HTERT RPE-1 (cell line): Measurements from ENCODE around the gene KCNH3.

Experiments used
- in situ Hi-C: fragments of 300-500 bp; cut with MboI; formaldehyde crosslinking; loops from 4 replicates; pipeline ENCODE4 v1.14.3; 2020; ENCODE audit warnings: low sequenced_read_pairs

The KCNH3 gene

DNA sequence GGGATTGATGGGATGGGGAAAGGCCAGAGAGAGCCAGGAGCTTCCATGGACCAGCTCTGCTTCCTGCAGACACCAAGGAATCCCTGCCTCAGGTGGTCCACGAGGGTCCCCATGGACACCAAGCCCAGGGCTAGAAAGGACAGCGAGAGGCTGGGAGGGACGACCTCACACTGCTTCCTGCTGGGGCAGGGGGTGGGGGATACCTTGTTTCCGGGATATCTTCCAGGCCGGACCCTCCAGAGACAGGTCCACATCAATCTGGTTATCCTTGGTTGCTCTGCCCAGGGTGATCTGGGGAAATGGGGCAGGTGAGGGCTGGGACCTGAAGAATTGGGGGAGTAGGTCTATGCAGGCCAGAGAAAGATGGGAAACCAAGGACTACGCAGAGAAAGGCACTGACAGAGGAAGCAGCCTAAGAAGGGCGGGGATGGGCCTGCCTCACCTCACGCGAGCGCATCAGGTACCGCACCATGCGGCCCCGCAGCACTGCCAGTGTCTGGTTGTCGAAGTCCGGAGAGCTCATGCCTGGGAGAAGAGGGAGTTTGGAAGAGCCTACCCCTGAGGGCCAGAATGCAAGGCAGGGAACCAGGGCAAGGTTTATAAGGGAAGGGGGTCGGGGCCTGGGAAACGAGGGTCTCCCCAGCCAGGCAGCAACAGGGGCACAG, 20.3 kb downstream of the KCNH3 start:
- in situ Hi-C loops = no loop called here

DNA sequence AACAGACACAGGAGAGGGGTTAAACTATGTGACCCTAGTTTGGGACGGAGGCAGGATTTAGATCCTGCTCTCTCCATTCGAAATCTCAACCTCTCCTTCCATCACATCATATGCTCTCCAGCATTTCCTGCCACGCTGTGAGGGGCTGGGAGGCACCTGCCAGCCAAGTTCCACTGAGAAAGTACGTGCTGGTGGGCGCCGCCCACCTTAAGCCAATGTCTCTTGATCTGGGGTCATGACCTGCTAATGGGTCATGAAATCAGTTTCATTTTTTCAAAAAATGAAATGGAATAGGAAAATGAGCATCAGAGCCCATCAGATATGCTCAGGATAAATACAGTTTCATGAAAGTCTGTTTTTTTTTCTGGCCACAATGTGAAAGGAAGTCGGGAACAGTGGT, 21.9 kb downstream of the KCNH3 start:
- in situ Hi-C loops = no loop called here

DNA sequence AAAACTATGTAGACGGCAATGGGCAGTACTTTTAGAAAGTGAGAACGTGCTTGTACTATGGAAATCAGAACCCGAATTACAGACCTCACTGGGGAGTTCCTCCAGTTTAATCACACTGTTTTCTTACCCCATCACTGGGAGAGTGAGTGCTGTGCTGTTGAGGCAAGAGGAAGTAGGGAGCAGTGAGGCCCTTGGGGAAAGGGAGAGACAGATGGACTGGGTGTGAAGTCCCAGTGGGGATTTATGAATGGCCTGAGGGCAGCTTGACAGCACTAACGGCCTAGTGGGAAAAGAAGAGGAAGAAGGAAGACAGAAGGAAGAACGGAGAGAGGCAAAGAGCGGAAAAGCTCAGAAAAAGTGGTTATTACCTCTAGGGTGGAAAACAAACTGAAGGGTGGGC, 23.4 kb downstream of the KCNH3 start:
- in situ Hi-C loops = no loop called here

DNA sequence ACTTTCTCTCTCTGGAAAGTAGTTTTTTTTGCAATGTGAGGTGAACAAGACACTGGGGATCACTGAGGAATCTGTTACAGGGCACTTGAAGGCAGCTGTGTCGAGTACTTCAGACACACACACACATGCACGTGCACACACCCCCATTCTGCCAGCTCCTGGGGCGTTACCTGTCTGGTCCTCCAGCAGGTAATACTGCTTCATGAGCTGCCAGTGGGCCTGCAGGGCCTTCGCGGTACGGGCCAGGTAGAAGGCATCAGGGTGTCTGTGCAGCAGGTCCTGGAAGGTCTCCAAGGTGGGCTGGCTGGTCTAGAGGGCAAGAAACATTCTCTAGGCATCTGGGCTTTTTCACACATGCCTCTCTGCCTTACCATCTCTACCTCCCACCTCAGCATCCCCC, 24.0 kb downstream of the KCNH3 start:
- in situ Hi-C loops = no loop called here

DNA sequence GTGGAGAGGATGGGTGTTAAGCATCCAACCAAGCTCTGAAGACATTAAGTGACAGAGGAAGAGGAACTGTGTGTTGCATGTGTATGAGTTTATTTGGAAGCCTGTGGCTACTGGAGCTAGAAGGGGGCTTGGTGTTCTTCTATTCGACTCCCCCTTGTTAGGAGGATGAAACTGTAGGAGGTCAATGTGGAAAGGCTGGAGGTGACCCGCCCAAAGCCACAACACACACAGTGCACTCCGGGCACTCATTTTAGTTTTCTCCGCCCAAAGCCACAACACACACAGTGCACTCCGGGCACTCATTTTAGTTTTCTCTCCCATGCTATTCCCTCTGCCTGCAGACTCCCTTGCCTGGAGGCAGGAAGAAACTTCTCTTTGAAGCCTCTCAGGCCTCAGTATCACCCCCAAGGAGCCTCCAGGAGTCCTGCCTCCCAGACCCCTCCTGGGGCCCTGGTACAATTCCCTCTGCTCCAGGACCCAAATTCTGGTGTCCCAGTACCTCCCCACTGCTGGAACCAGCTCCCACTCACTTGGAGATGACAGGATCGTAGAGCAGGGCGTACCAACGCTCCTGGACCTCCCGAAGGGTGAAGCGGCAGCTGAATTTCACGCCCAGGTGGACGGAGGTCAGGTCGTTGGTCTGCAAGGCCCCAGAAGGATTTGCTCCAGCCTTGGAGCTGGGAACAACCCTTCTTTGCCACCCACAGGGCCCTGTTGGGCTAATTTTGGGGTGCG, 25.3 kb downstream of the KCNH3 start:
- in situ Hi-C loops = no loop called here

DNA sequence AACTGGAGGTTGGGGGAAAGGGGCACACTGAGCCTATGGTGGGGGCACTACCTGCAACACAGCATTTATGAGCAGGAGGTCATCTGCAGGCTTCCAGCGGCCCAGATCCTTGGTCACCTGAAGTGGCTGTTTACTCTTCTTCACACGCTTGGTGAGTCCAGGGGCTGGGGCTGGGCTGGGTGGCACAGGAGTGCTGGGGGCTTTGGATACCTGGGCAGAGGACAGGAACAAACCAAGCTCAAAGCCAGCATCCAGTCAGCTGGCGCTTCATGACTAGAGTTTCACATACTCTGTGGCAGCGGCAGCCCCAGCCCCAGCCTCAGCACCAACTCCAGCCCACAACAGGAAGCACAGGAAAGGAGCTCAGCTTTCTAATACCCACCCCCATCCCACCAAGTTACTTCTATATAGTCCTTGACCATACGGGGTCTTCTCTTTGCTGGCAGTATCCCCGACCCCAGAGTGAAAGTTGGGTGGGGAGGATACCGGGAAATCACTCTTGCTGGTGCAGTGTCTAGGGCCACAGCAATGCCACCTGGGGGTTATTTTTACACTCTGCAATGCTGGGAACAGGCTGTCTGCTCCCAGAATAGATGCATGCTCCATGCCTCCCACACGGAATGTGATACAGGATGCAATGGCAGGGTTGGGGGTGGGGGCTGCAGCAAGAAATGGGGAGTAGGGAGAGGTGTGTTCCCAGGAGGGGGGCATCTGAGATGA, 26.0 kb downstream of the KCNH3 start:
- in situ Hi-C loops = no loop called here

DNA sequence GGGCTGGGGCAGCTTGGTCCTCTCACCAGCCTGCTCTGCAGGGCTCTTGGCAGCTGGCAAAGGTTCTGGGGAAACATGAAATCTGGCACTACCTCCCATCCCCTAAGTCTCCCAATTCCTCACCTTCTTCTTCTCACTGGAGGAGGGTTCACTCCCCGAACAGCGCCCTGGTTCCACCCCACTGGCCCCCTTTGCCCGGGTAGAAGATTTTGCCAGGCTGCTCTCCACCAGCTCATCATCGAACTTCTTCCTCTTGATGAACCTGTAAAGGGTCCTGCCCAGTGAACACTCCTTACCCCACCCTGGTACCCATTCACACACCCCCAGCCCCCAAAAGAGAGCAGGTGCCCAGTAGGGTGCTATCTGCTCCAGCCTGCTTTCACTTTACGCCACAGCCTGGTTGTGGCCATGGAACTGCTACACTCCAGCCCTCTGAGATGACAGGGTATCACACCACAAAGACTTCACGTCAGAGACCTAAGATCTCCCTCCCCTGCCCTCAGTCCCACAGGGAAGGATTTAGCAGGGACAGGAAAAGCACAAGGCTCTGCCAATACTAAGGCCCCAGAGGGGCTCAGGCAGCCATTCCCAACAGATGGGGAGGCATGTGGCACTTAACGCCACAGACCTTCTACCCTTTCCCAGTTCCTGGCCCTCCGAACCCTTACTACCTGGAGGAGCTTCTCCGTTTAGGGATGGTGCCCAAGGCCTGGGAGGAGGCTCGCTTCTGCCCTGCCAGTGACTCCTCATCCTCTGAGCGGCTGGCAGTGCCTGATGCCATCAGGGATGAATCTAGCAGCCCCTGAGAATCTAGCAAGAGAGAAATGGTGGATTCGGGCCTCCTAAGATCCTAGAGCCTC, 26.8 kb downstream of the KCNH3 start:
- in situ Hi-C loops = no loop called here

DNA sequence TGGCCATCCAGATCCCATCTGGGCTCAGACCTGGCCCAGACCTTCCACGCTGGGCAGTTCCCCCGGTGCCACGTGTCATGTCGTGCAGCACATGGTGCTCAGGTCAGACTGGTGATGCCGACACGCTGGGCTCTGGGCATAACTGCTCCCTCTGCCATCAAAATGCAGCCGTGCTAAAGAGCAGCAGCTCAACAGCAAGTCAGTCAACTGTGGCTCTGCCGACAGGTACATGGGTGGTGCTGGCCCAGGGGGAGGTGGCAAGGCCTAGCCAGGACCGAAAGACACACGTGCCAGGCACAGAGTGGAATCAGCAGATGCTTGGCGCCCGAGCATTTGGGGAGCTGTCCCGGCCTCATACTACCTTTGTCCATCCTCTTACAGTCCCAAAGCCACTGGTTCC, 27.5 kb downstream of the KCNH3 start:
- in situ Hi-C loops = no loop called here

DNA sequence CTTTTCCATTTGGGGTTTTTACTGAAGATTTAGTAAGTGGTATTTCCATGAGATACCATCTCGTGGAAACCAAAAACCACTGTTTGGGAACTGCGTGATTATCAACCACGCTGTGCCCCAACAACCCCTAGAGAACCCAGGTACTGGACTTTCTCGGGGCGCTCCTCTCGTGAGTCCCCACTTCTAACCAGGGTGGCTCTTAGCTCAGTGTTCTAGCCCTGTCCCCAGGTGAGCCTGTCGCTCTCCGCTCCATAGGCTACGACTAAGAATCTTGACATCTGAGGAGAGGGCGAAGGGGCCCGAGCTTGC, 28.4 kb downstream of the KCNH3 start:
- in situ Hi-C loops = no loop called here

DNA sequence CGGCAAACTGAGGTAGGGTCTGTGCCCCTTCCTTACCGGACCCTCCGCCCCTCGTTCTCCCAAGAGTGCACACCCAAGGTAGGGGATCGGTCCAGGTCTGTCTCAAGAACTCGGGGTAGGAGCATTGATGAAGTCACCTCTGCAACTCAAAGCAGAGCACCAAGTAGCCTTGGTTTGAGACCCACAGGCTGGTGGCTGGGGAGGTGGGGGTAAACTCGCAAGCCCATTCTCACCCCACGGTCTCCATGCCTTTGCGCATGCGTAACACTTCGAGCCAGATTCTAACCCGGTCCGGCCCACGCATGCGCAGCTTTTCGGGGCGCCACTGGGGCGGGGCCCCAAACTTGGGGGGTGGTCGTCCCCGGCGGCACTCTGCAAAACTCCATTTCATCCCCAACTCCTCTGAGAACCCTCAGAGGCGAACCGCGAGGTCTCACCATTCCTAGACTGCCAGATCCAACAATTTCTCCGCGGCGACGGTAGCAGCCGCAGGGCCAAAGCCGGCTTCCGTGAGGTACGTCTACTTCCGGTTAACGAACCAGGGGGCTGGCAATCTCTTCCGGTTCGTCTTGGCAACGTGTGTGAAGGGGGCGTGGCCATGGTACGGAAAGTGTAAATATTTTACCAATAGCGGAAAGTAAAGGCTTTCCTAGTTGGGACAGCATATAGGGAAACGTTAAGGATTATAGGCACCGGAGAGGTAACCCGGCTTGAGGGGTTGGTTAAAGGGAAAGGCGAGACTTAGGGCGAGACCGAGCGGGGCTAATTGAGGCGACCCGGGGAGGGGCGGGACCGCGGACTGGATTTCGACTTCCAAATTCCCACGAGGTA, 29.0 kb downstream of the KCNH3 start, which contains the start of gene MCRS1:
Gene MCRS1, minus strand, starts transcription at position 532 of the 831 bp plus-strand sequence. CDS start 1,411 bp downstream, outside the sequence.
- in situ Hi-C loops = no loop called here

DNA sequence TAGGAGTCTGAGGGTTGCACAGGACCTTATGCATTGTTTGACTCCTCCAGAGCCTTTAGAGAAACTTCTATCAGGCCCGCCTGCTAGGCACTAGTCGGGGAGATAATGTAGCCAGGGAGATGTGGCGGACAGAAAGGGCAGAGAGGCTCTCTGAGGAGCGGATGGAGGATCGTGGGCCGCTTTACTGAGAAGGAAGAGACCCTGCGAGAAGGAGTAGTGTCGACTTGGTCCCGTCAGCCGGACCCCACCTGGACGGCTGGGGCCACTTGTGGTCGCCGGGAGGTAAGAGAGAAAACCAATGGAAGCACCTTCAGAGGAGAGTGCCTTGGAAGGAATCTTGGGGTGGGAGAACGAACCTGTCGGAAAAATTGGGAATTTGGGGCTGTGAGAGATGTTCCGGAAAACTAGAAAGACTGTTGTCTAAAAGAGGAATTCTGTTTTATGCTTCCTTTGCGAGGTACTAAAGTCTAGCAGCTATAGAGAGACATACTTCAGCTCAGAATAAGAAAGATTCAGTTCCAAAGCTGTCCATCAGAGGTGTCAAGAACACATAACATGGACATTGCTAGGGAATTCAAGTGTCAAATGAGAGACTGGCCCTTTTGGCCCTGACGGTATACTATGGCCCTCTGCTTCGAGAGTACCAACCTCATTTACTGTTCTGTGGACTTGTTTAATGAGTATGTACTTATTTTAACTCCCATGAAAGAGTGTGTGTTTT, 29.8 kb downstream of the KCNH3 start:
- in situ Hi-C loops = no loop called here

DNA sequence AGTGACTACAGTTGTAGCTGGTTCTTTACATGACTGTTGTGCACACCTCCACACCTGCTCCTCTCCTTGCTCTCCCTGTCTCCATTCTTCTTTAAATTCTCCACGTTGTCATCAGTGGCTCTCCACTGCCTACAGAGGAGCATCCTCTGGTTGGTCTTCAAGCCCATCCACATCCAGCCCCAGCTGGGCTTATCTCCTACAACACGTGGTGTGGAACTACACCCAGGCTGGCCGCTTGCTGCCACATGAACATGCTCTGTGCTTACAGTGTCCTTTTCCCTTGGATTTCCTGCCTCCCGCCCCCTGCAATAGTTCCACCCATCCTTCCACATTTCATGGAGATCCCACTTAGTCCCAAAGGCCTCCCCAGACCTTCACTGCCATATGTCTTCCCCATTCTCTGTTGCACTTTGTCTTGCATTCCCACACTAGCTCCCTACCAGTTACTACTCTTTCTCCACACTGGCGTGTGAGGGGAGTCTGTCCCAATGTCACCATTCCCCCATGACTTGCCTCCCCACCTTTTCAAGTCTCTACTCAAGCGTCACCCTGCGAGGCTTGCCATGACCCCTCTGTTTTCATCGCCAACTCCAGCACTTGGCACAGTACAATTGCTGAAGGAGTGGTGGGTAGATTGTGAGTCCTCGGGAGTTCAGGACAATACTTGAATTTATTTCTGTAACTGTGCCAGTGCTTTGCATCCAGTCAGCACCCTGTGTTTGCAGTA, 38.9 kb downstream of the KCNH3 start:
- in situ Hi-C loops = no loop called here

DNA sequence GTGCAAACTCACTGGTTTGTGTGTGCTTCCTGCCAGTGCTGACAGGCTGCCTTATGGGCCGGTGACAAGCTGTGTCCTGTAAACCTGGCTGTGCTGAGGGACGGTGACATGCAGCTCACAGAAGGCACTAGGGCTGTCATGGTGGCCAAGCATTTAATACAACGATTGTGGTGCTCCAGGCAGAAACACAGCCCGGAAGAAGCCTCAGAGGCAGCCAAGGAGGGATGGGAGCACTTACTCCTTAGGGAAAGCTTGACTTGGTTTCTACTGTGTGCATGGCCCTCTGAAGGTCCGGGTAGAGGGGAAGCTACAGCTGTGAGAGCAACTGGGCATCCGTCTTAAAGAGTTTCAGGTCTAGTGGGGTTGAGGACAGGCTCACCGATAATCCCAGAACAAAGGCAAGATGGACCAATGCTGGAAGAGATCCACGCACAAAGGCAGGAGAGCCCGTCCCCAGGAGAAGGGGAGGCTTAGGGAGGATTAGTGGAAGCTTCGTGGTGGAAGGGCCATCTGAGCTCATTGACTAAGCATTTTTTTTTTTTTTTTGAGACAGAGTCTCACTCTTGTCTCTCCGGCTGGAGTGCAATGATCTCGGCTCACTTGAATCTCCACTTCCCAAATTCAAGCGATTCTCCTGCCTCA, 39.8 kb downstream of the KCNH3 start:
- in situ Hi-C loops = no loop called here

DNA sequence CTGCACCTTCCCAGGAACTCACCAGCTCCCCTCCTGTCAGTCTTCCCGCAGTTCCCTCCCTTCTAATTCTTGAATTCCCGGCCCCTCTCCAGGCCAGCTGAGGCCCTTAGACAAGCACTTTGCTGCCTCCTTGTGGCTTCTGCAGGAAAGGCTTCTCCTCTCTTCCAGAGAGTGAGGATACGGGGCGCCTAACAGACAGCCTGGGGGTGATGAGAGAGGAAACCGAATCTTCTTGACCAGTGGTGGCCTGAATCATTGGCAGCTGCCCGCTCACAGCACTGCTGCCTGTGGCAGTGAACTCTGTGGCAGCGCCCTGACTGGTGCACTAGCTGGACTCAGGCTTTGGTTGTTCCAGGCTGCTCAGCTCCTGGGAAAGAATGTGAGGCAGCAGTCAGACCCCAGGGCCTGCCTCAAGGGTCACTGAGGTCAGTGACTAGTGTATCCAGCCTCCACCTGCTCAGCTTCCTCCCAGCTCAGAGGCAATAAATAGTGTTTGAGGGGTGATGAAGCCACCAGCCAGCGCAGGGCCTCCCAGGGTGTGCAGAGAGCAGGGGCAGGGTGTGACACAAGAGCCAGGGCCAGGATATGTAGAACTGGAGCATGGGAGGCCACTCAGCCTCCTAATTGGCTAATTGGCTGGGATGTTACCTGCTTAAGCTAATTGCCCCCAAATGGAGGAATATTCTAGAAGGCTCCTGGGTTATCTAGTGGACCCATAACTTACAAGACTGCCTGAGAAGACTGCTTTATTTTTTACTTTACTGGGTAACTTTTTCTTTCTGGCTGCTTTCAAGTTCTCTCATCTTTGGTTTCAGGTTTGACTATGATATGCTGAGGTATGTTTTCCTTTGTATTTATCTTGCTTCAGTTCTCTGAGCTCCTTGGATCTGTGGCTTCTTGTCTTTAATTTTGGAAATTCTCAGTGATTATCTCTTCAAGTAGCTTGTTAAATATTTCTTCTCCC, 42.0 kb downstream of the KCNH3 start:
- in situ Hi-C loops = no loop called here

DNA sequence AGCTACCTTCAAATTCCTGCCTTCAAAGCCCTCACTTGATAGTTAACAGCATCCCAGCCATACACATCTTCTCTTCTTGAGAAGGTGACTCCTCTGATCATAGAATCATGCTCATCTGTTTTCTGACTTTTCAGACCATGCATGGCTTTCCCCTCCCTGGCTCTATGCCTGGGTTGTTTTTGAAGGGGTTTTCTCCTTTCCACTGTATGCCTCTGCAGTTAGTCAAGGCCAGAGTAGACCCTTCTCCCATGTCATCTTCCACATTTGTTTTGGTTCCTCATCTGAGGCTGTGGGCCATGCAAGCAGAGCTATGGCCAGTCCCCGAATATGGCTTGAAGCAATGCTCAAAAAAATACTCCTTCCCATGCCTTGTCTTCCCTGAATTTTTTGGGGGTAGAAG, 43.4 kb downstream of the KCNH3 start:
- in situ Hi-C loops = no loop called here

DNA sequence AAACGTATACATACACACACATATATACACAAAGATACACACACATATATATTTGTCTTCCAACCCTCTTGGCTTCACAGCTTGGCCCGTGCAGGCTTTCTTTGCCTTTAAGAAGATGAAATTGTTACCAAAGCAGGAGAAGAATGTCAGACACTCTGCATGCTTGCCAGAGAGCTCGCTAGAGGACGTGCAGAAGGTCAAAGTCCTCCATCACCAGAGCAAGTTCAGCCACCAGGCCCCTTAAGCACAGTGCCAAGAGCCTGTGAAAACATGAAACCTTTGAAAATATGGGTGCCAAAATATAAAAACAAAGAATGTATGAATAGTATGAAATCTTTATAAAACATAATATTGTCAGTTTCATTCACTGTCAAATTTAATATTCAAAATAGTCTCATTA, 44.0 kb downstream of the KCNH3 start:
- in situ Hi-C loops = no loop called here

DNA sequence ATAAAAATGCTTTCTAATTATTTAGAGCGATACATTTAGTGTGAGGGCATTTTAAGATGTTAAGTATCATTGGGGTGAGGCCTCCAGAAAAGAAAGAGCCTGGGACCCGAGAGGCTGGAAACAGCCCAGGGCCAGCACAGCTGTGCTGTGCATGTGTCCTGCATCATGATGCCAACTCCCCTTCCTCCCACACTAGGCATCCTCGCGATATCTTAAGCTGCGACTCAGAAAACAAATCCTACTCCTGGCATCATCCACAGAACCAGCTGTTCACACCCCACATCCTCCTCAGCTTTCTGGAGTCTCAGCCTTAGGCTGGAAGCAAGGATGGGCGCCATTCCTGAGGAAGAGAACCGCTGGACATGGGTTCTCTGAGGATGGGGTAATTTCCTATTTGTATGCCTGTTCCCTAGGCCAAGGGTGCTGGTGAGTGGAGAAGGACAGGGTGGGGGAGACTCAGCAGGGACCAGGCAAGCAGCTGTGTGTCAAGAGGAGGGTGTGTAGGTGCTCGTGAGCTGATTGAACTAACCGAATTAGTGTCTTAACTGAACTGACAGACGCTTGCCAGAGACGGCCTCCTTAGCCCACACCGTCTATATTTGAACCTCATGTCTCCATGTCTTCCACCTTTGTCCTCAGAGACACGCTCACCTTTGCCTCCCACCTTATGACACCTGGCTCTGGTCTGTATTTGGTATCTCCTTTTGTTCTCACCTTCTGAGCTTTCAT, 44.7 kb downstream of the KCNH3 start:
- in situ Hi-C loops = no loop called here
